Kidney (tissue), 14 donors: ENCODE measurements around the gene ADCY6. TPM values are rescaled to one million over a fixed set of nuclear protein-coding genes. Genes with fewer than 3 reads are reported as not detected.
A peak's percentile ranks its signal among the peaks of the same experiment; 100 is the strongest.

Source experiments
- DNase-seq, 5 donors: peaks; one replicate each; pipeline ENCODE4 v3.0.0-alpha.2; 2013 to 2020
- FAIRE-seq: peaks from 2 replicates; lab custom pipeline; 2012; peaks lifted over from hg19 to GRCh38; lab: Jason Lieb, UNC
- H3K27ac ChIP-seq, 2 donors: one replicate each; pipeline ENCODE4 v1.7.0; 2013; ENCODE audit warnings: low read depth in 2 of 2, low read length in 2 of 2, inconsistent platforms in 1 of 2
- H3K27me3 ChIP-seq: one replicate; pipeline ENCODE4 v1.7.1; 2013; ENCODE audit warnings: low read length, inconsistent platforms; ENCODE audit not compliant: control insufficient read depth, insufficient read depth
- H3K36me3 ChIP-seq, 3 donors: one replicate each; pipeline versions ENCODE4 v1.7.0 to v1.7.1; 2013; ENCODE audit warnings: low read length in 3 of 3, control low read depth in 1 of 3, inconsistent platforms in 1 of 3; ENCODE audit not compliant: insufficient read depth in 3 of 3, control insufficient read depth in 2 of 3
- H3K4me1 ChIP-seq, 3 donors: one replicate each; pipeline versions ENCODE4 v1.7.0 to v1.7.1; 2013; ENCODE audit warnings: low read length in 3 of 3, inconsistent platforms in 1 of 3, low read depth in 1 of 3; ENCODE audit not compliant: control insufficient read depth in 2 of 3, insufficient read depth in 2 of 3
- H3K4me3 ChIP-seq, 3 donors: one replicate each; pipeline versions ENCODE4 v1.7.0 to v1.8.1; 2013; ENCODE audit warnings: low read length in 3 of 3, control low read depth in 1 of 3, inconsistent platforms in 1 of 3
- H3K9ac ChIP-seq, 3 donors: one replicate each; pipeline versions ENCODE4 v1.7.0 to v1.7.1; 2013; ENCODE audit warnings: low read length in 3 of 3, control low read depth in 1 of 3, inconsistent platforms in 1 of 3
- H3K9me3 ChIP-seq, 3 donors: one replicate each; pipeline versions ENCODE4 v1.7.0 to v1.7.1; 2013; ENCODE audit warnings: low read length in 3 of 3, control low read depth in 1 of 3, inconsistent platforms in 1 of 3; ENCODE audit not compliant: control insufficient read depth in 2 of 3, insufficient read depth in 1 of 3
- CTCF ChIP-seq: IDR thresholded peaks from 3 replicates; pipeline ENCODE4 v1.5.1; 2012; ENCODE audit warnings: mild to moderate bottlenecking, moderate library complexity, borderline replicate concordance; ENCODE audit not compliant: insufficient read depth; ENCODE audit errors: extremely low read depth
- intact Hi-C: fragments of 100-400 bp; cut with DNase I; formaldehyde crosslinking; loops from one replicate; pipeline ENCODE4 v1.11.1; 2022
- polyA plus RNA-seq: library from polyadenylated mRNA; stranded (reverse); fragments of 350-450 nt; fragmentation: Illumina TruSeq; extraction: RNeasy Lipid Tissue Mini Kit (QIAGEN cat#74804); gene quantifications from one replicate; pipeline ENCODE4 v1.2.3, GENCODE V29; 2014; ENCODE audit warnings: low read depth, low replicate concordance; ENCODE audit not compliant: insufficient read depth
- total RNA-seq: library from RNA; stranded (reverse); fragmentation: NEBNext Ultra II Directional; extraction: Animal tissue kit (Norgen Biotek cat#: 25700); gene quantifications from one replicate; pipeline ENCODE4 v1.2.1, GENCODE V29; 2021
- donor health status: control.
- donor health status: control.
- donor health status: control.
- donor health status: control.
- donor health status: control.
- donor health status: DM: yes; HTN: yes; CAD: no.
- donor health status: Normal renal cell carcinoma (clear cell type).

Gene ADCY6
- total and polyA plus RNA-seq, 2 donors from 2014 or later, result 27.3 to 66.9 TPM

- Histone ChIP-seq H3K9ac (no peak overlapping the region), H3K27me3 (no peaks in the 10 kb centered on the region), H3K4me3 (no peak overlapping the region), H3K4me1 (peaks cover 0 to 14% (median 0%) of the 10 kb centered on the region in 3 donors), H3K27ac (no peak overlapping the region), H3K36me3 (no peaks in the 10 kb centered on the region), H3K9me3 (no peaks in the 10 kb centered on the region)
- DNase-seq (peak in 4 of 5 donors; percentile 45 to 72 (median 68)), FAIRE-seq (no peak)
- intact Hi-C loops, result no loop called here
- no peak for TF ChIP-seq CTCF
Measured at GRCh38 chr12:48819986-48820725, 31.3 kb upstream of the ADCY6 start.

- H3K27ac ChIP-seq, result no peak overlapping the region
- FAIRE-seq (no peak), DNase-seq (peak; percentile 30 to 85 (median 60))
- no peak for TF ChIP-seq CTCF
- H3K4me1 ChIP-seq, result peaks cover 0 to 17% (median 0%) of the 10 kb centered on the region in 3 donors
- no peaks in the 10 kb centered on the region for H3K9me3 ChIP-seq
- H3K4me3 ChIP-seq, result peak overlapping the region in 2 of 3 donors; percentile 30 to 62
- no peaks in the 10 kb centered on the region for H3K27me3 ChIP-seq
- H3K36me3 ChIP-seq, result no peaks in the 10 kb centered on the region
- intact Hi-C loops, result no loop called here
- H3K9ac ChIP-seq, result peak overlapping the region in 1 of 3 donors; percentile 26
Measured at GRCh38 chr12:48818831-48819590, 30.1 kb upstream of the ADCY6 start.

- Histone ChIP-seq H3K9ac (peak within 1 kb of the TSS in 2 of 3 donors; percentile 26 to 44), H3K4me1 (peaks cover 0 to 22% (median 0%) of the 10 kb centered on the region in 3 donors), H3K27me3 (no peaks in the 10 kb centered on the region), H3K36me3 (no peaks in the 10 kb centered on the region), H3K4me3 (peak within 1 kb of the TSS; percentile 32 to 62 (median 62)), H3K27ac (no peak within 1 kb of the TSS), H3K9me3 (no peaks in the 10 kb centered on the region)
- FAIRE-seq (no peak), DNase-seq (peak; percentile 86 to 93 (median 90))
- TF ChIP-seq CTCF, result no peak
- intact Hi-C loops, result no loop called here
Measured at GRCh38 chr12:48817873-48818830, 29.3 kb upstream of the ADCY6 start, which contains the start of gene CACNB3. Gene CACNB3, plus strand, starts transcription at chr12:48818496. Its CDS starts 434 bp downstream, at chr12:48818930.
